CD14-positive monocyte (primary cell): ENCODE results near the gene SLC27A1. TPM values are rescaled to one million over a fixed set of nuclear protein-coding genes. Genes with fewer than 3 reads are reported as not detected.
A peak's percentile ranks its signal among the peaks of the same experiment; 100 is the strongest.

Source experiments
- DNase-seq, 3 donors: peaks; one replicate each; pipeline ENCODE4 v3.0.0-alpha.2; 2011 to 2022
- H2AFZ ChIP-seq: 2 replicates; pipeline ENCODE4 v1.6.0; 2012; ENCODE audit warnings: mild to moderate bottlenecking, low read depth, low read length, inconsistent platforms; ENCODE audit not compliant: insufficient read depth, poor library complexity, severe bottlenecking
- H3K27ac ChIP-seq, 2 donors: 1 replicate in 1 of 2; 2 replicates in 1 of 2; pipeline ENCODE4 v1.5.1; 2012 to 2013; ENCODE audit warnings: low read length in 2 of 2, control low read depth in 1 of 2, inconsistent platforms in 1 of 2, low read depth in 1 of 2, mild to moderate bottlenecking in 1 of 2
- H3K27me3 ChIP-seq, 2 donors: one replicate each; pipeline versions ENCODE4 v1.6.0 to v1.6.1; 2011 to 2013; ENCODE audit warnings: low read length in 2 of 2; ENCODE audit not compliant: control insufficient read depth in 2 of 2, insufficient read depth in 2 of 2
- H3K36me3 ChIP-seq, 2 donors: replicated peaks in 1 of 2; 1 replicate in 1 of 2; 2 replicates in 1 of 2; pipeline versions ENCODE4 v1.5.1 to v1.6.1; 2012 to 2013; ENCODE audit warnings: low read length in 2 of 2, control low read depth in 1 of 2, inconsistent platforms in 1 of 2, mild to moderate bottlenecking in 1 of 2; ENCODE audit not compliant: insufficient read depth in 2 of 2, control insufficient read depth in 1 of 2
- H3K4me1 ChIP-seq, 2 donors: 1 replicate in 1 of 2; 2 replicates in 1 of 2; pipeline versions ENCODE4 v1.5.1 to v1.6.1; 2012 to 2013; ENCODE audit warnings: low read length in 2 of 2, control low read depth in 1 of 2, inconsistent platforms in 1 of 2, mild to moderate bottlenecking in 1 of 2, moderate library complexity in 1 of 2; ENCODE audit not compliant: insufficient read depth in 2 of 2, control insufficient read depth in 1 of 2
- H3K4me2 ChIP-seq: replicated peaks from 2 replicates; pipeline ENCODE3; 2012; ENCODE audit warnings: low read length, moderate library complexity, mild to moderate bottlenecking; ENCODE audit not compliant: poor library complexity, severe bottlenecking; ENCODE audit errors: extremely low read depth
- H3K4me3 ChIP-seq, 3 experiments: fragments of 200-600 bp in 1 of 3; sonication (generic) in 1 of 3; replicated peaks in 1 of 3; 1 replicate in 2 of 3; 2 replicates in 1 of 3; pipeline ENCODE4 v1.5.1; 2011 to 2013; ENCODE audit warnings: low read length in 3 of 3, mild to moderate bottlenecking in 3 of 3, control low read depth in 2 of 3, low read depth in 2 of 3, inconsistent platforms in 1 of 3, moderate library complexity in 1 of 3
- H3K79me2 ChIP-seq: 2 replicates; pipeline ENCODE4 v1.6.0; 2012; ENCODE audit warnings: mild to moderate bottlenecking, control low read depth, inconsistent platforms, low read length, moderate library complexity; ENCODE audit not compliant: insufficient read depth
- H3K9ac ChIP-seq: 2 replicates; pipeline ENCODE4 v1.6.0; 2017; ENCODE audit warnings: low read length, mild to moderate bottlenecking; ENCODE audit not compliant: insufficient read depth, poor library complexity, severe bottlenecking
- H3K9me3 ChIP-seq, 2 donors: replicated peaks in 1 of 2; 1 replicate in 1 of 2; 2 replicates in 1 of 2; pipeline versions ENCODE4 v1.5.1 to v1.6.1; 2012 to 2013; ENCODE audit warnings: low read length in 2 of 2, control low read depth in 1 of 2; ENCODE audit not compliant: control insufficient read depth in 1 of 2, insufficient read depth in 1 of 2
- H4K20me1 ChIP-seq: 2 replicates; pipeline ENCODE4 v1.6.0; 2012; ENCODE audit warnings: mild to moderate bottlenecking, low read length, control low read depth, moderate library complexity; ENCODE audit not compliant: insufficient read depth
- H3K27ac Mint-ChIP-seq, 7 donors: one replicate each; pipeline ENCODE4 v1.8.0; 2020; ENCODE audit warnings: mild to moderate bottlenecking in 7 of 7, mixed read lengths in 7 of 7, moderate library complexity in 6 of 7, inconsistent platforms in 2 of 7
- H3K27me3 Mint-ChIP-seq, 3 donors: one replicate each; pipeline ENCODE4 v1.8.0; 2021 to 2022; ENCODE audit warnings: low read depth in 3 of 3, mild to moderate bottlenecking in 3 of 3, mixed read lengths in 3 of 3, moderate library complexity in 3 of 3, inconsistent platforms in 1 of 3
- H3K36me3 Mint-ChIP-seq, 2 donors: one replicate each; pipeline ENCODE4 v1.8.0; 2020; ENCODE audit warnings: mixed read lengths in 2 of 2, inconsistent platforms in 1 of 2, mild to moderate bottlenecking in 1 of 2
- H3K4me1 Mint-ChIP-seq: one replicate; pipeline ENCODE4 v1.8.0; 2020; ENCODE audit warnings: mild to moderate bottlenecking, mixed read lengths
- H3K4me3 Mint-ChIP-seq, 2 donors: one replicate each; pipeline ENCODE4 v1.8.0; 2020; ENCODE audit warnings: mild to moderate bottlenecking in 2 of 2, mixed read lengths in 2 of 2, moderate library complexity in 1 of 2
- H3K9me3 Mint-ChIP-seq, 7 donors: one replicate each; pipeline ENCODE4 v1.8.0; 2020 to 2022; ENCODE audit warnings: mixed read lengths in 7 of 7, mild to moderate bottlenecking in 6 of 7, moderate library complexity in 6 of 7, inconsistent platforms in 2 of 7
- WGBS: methylation state at CpG from one replicate; pipeline ENCODE4 v1.1.5; 2013; ENCODE audit warnings: missing lambda C conversion rate; ENCODE audit not compliant: insufficient coverage; 5-methylcytosine and 5-hydroxymethylcytosine counted together
- intact Hi-C, 2 donors: fragments of 100-400 bp; cut with micrococcal nuclease; formaldehyde crosslinking; loops; one replicate each; pipeline versions ENCODE4 v1.15.0 to v1.15.1; 2023
- polyA plus RNA-seq, 3 donors: library from polyadenylated mRNA; depleted of rRNA in 1 of 3; unstranded in 2 of 3; stranded (reverse) in 1 of 3; fragments of 300-500 nt in 2 of 3; fragments of >200 nt in 1 of 3; fragmentation: Illumina TruSeq in 2 of 3; gene quantifications; 1 replicate in 2 of 3; 2 replicates in 1 of 3; pipeline ENCODE4 v1.2.3, GENCODE V29; 2012 to 2021
- TF ChIP-seq, protein P1 (sequence below): fragments of 200-600 bp; IDR thresholded peaks from one replicate; pipeline ENCODE4 v1.8.0; 2022; ENCODE audit warnings: antibody characterized with exemption, mild to moderate bottlenecking

Gene SLC27A1
- polyA plus RNA-seq, 3 donors = 27.1 to 36.5 (median 27.6) TPM

DNA sequence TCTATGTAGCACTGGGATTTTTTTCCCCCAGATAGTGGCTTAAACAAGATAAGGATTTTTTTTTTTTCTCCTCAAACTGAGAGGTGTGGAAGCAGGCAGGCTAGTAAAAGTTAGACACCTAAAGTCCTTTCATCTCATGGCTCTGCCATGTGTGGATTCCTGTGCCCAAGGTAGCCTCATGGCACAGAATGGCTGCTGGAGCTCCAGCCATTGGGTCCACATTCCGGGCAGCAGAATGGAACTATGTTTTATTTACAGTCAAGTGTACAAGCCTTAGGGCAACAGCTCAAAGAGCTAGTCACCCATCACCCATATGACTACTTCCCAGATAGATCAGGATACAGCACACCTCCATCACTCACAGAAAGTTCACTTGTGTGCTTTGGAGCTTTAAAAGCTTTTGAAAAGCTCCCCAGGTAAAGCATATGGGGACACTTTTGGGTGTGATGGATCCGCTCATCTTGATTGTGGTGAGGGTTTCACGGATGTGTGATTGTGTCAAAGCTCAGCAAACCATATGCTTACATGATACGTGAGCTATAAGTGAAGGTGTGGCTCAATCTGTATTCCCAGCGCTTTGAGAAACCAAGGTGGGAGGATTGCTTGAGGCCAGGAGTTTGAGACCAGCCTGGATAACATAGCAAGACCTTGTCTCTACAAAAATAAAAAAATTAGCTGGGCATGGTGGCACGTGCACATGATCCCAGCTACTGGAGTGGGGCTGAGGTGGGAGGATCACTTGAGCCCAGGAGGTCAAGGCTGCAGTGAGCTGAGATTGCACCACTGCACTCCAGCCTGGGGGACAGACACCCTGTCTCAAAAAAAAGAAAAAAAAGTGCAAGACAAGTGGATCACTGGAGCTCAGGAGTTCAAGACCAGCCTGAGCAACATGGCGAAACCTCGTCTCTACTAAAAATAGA is 59.2 kb downstream of the SLC27A1 start:
- no peak for DNase-seq
- intact Hi-C loops = no loop called here
- Histone ChIP-seq H3K9ac (no peak overlapping the region), H2AFZ (no peak overlapping the region), H3K4me1 (peaks cover 10 to 22% of the 10 kb centered on the region in 2 donors), H3K27ac (no peak overlapping the region), H3K4me3 (no peak overlapping the region), H3K27me3 (no peaks in the 10 kb centered on the region), H3K9me3 (peaks cover 0 to 15% of the 10 kb centered on the region in 2 donors), H4K20me1 (no peaks in the 10 kb centered on the region), H3K36me3 (no peaks in the 10 kb centered on the region), H3K79me2 (no peaks in the 10 kb centered on the region), H3K4me2 (no peak overlapping the region)
- WGBS = 81% methylated on average over 2 of the region's 8 CpGs
- Mint-ChIP-seq H3K27me3 (peaks cover 0 to 2% (median 0%) of the 10 kb centered on the region in 3 donors), H3K4me3 (peak overlapping the region in 1 of 2 donors; percentile 24), H3K4me1 (peaks cover 30% of the 10 kb centered on the region), H3K9me3 (peaks cover 6 to 15% (median 11%) of the 10 kb centered on the region in 7 donors), H3K27ac (peak overlapping the region in 2 of 7 donors; percentile 46 to 59), H3K36me3 (peaks cover 0 to 7% of the 10 kb centered on the region in 2 donors)
- TF ChIP-seq, protein P1, sequence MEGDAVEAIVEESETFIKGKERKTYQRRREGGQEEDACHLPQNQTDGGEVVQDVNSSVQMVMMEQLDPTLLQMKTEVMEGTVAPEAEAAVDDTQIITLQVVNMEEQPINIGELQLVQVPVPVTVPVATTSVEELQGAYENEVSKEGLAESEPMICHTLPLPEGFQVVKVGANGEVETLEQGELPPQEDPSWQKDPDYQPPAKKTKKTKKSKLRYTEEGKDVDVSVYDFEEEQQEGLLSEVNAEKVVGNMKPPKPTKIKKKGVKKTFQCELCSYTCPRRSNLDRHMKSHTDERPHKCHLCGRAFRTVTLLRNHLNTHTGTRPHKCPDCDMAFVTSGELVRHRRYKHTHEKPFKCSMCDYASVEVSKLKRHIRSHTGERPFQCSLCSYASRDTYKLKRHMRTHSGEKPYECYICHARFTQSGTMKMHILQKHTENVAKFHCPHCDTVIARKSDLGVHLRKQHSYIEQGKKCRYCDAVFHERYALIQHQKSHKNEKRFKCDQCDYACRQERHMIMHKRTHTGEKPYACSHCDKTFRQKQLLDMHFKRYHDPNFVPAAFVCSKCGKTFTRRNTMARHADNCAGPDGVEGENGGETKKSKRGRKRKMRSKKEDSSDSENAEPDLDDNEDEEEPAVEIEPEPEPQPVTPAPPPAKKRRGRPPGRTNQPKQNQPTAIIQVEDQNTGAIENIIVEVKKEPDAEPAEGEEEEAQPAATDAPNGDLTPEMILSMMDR = no peak

DNA sequence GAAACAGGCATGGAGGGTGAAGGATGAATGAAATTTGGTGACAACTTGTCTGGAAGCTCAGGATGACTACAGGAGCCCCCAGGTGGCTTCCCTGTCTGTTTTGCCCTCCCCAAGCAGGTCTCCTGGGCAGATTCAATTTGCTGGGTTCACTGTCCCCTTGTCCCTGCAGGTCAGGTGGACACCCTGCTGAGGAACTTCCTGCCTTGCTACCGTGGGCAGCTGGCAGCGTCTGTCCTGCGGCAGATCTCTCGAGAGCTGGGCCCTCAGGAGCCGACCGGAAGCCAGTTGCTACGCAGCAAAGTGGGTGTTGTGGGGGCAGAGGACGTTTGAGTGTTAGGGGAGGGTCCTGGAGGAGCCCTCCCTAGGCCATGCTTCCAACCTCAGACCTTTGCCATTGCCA is 60.3 kb downstream of the SLC27A1 start:
- WGBS = 29% methylated on average over 4 of the region's 8 CpGs
- H3K4me1 ChIP-seq = peaks cover 10 to 22% of the 10 kb centered on the region in 2 donors
- DNase-seq = no peak
- no peak overlapping the region for H2AFZ ChIP-seq
- H3K36me3 ChIP-seq = no peaks in the 10 kb centered on the region
- H3K9ac ChIP-seq = no peak overlapping the region
- Mint-ChIP-seq H3K27ac (no peak overlapping the region), H3K9me3 (peaks cover 4 to 11% (median 9%) of the 10 kb centered on the region in 7 donors), H3K27me3 (no peaks in the 10 kb centered on the region), H3K4me3 (no peak overlapping the region), H3K36me3 (no peaks in the 10 kb centered on the region), H3K4me1 (peaks cover 22% of the 10 kb centered on the region)
- peaks cover 0 to 11% of the 10 kb centered on the region in 2 donors for H3K9me3 ChIP-seq
- no peak overlapping the region for H3K27ac ChIP-seq
- no peaks in the 10 kb centered on the region for H3K79me2 ChIP-seq
- H4K20me1 ChIP-seq = no peaks in the 10 kb centered on the region
- TF ChIP-seq, protein P1 = no peak
- no peaks in the 10 kb centered on the region for H3K27me3 ChIP-seq
- H3K4me2 ChIP-seq = no peak overlapping the region
- intact Hi-C loops = no loop called here
- no peak overlapping the region for H3K4me3 ChIP-seq
